IPS-20b (cell line): Measurements from ENCODE around the gene BFSP2.
"Not testable (repeated sequence)": the region's sequence is repeated elsewhere in the genome, so short reads cannot be mapped to it uniquely, and the experiment has no call there.

Source experiments
- H3K27ac ChIP-seq: one replicate; pipeline ENCODE4 v1.5.1; 2013; ENCODE audit warnings: low read length
- H3K27me3 ChIP-seq: 2 replicates; pipeline ENCODE4 v1.6.1; 2013; ENCODE audit warnings: mild to moderate bottlenecking, low read length, inconsistent platforms; ENCODE audit not compliant: insufficient read depth
- H3K36me3 ChIP-seq: 2 replicates; pipeline ENCODE4 v1.6.1; 2013; ENCODE audit warnings: low read depth, mild to moderate bottlenecking, inconsistent platforms, low read length, moderate library complexity; ENCODE audit not compliant: insufficient read depth
- H3K4me1 ChIP-seq: 2 replicates; pipeline ENCODE4 v1.6.1; 2013; ENCODE audit warnings: mild to moderate bottlenecking, control low read depth, inconsistent platforms, low read length, moderate library complexity; ENCODE audit not compliant: insufficient read depth
- H3K4me3 ChIP-seq: 2 replicates; pipeline ENCODE4 v1.5.1; 2013; ENCODE audit warnings: mild to moderate bottlenecking, low read length, inconsistent platforms
- H3K9ac ChIP-seq: 2 replicates; pipeline ENCODE4 v1.6.1; 2013; ENCODE audit warnings: low read depth, mild to moderate bottlenecking, inconsistent platforms, low read length, moderate library complexity
- H3K9me3 ChIP-seq: 2 replicates; pipeline ENCODE4 v1.6.1; 2013; ENCODE audit warnings: mild to moderate bottlenecking, low read depth, low read length, inconsistent platforms; ENCODE audit not compliant: insufficient read depth

BFSP2 gene

DNA sequence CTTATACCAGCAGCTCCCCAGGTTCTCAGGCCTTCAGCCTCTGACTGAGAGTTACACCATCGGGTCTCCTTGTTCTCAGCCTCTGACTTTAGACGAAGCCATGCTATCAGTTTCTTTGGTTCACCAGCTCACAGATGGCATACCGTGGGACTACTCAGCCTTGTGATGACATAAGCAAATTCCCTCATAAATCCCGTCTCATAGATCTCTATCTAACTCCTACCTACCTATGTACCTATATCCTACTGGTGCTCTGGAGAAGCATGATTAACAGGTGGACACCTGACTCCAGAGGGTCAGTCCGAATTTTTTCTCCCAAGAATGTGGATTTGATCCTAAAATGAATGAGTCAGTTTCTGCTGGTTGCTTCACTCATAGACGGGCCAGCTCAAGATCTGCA lies 114.6 kb downstream of the BFSP2 start:
- H3K27me3 ChIP-seq, result no peaks in the 10 kb centered on the region
- H3K9me3 ChIP-seq, result no peaks in the 10 kb centered on the region
- no peaks in the 10 kb centered on the region for H3K4me1 ChIP-seq
- H3K4me3 ChIP-seq, result no peak overlapping the region
- no peak overlapping the region for H3K9ac ChIP-seq
- H3K27ac ChIP-seq, result no peak overlapping the region
- H3K36me3 ChIP-seq, result no peaks in the 10 kb centered on the region

DNA sequence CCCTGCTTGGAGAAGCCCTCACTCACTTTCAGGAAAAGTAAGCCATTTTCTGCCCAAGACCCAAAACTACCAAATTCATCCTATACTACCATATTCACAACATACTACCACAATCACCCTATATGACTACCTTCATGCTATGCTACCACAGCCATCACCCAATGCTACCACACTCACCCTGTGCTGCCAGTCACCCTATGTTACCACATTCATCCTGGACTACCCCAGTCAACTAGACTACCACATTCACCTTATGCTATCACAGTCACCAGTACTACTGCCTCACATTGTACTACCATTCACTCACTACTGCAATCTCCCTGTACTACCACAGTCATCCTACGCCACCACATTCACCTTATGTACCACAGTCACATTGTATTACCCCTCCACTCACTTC lies 115.3 kb downstream of the BFSP2 start:
- Histone ChIP-seq H3K36me3 (no peaks in the 10 kb centered on the region), H3K9me3 (no peaks in the 10 kb centered on the region), H3K9ac (no peak overlapping the region), H3K27ac (no peak overlapping the region), H3K27me3 (no peaks in the 10 kb centered on the region), H3K4me1 (no peaks in the 10 kb centered on the region), H3K4me3 (no peak overlapping the region)

DNA sequence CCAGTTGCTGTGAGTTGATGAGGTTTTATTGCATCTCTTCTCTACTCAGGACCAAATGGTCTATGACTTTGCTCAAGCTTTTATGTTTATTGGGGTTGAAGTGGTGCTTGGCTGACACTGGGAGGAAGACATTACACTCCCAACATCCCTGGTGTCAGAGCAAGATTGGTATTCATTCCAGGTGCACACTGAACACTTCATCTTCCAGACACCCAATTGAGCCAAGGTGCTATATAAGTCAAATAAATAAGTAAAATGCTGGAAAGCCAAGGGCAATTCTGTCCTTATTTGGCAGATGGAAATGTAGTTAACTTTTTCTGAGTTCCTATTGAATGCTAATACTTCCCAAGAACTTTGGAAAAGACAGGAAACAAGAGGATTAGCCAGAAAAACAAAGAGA lies 120.4 kb downstream of the BFSP2 start:
- H3K9me3 ChIP-seq, result no peaks in the 10 kb centered on the region
- H3K27me3 ChIP-seq, result no peaks in the 10 kb centered on the region
- no peak overlapping the region for H3K9ac ChIP-seq
- H3K27ac ChIP-seq, result no peak overlapping the region
- H3K36me3 ChIP-seq, result no peaks in the 10 kb centered on the region
- H3K4me1 ChIP-seq, result no peaks in the 10 kb centered on the region
- H3K4me3 ChIP-seq, result no peak overlapping the region

DNA sequence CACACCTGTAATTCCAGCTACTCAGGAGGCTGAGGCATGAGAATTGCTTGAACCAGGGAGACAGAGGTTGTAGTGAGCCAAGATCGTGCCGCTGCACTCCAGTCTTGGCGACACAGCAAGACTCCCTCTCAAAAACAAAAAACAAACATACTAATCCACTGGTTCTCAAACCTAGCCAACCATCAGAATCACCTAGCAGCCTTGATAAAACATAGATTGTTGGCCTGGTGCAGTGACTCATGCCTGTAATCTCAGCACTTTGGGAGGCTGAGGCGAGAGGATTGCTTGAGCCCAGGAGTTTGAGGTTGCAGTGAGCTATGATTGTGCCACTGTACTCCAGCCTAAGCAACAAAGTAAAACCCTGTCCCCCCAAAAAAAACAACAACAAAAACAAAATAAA lies 121.1 kb downstream of the BFSP2 start:
- H3K27me3 ChIP-seq, H3K36me3 ChIP-seq, H3K9me3 ChIP-seq, H3K4me1 ChIP-seq, H3K9ac ChIP-seq, H3K4me3 ChIP-seq, H3K27ac ChIP-seq: not testable (repeated sequence)

DNA sequence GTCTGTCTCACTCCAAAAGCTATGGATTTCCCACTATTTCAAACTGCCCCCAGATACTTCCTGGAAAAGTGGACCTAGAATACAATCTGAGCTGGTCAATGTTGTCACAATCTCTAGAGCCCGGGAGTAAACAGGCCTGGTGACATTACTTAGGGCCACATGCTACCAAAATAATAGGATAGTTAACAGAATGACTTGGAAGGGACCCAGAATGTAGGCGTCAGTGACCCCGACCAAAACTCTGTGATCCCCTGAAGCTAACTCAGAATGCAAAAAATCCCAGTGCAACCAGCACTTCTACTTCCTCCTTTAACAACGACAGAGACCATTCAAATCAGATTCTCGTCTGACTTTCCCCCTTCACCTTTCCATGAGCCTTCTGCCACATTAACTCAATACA lies 122.1 kb downstream of the BFSP2 start:
- H3K27me3 ChIP-seq, result no peaks in the 10 kb centered on the region
- no peaks in the 10 kb centered on the region for H3K36me3 ChIP-seq
- H3K9ac ChIP-seq, result no peak overlapping the region
- H3K4me1 ChIP-seq, result no peaks in the 10 kb centered on the region
- H3K9me3 ChIP-seq, result no peaks in the 10 kb centered on the region
- no peak overlapping the region for H3K27ac ChIP-seq
- no peak overlapping the region for H3K4me3 ChIP-seq

DNA sequence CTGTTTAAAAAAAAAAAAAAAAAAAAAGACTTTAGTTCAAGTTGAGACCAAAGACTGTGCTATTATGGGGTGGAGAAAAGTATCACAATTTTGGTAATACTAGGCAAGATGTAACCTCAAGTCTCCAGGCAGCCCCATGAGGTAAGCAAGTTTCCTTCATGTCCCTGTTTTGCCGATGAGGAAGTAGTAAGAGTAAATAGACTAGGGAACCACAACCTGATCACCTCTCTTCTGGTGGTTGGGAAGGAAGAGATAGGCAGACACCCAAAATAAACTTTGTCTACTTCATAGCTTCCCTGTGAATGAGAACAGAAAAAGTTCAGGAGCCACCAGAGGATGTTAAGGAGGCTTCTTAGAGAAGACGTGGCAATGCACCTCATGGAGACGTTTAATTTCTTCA lies 123.9 kb downstream of the BFSP2 start:
- H3K36me3 ChIP-seq, H3K9me3 ChIP-seq, H3K4me3 ChIP-seq, H3K27me3 ChIP-seq, H3K9ac ChIP-seq, H3K27ac ChIP-seq, H3K4me1 ChIP-seq: not testable (repeated sequence)
